ENCODE data around the gene MYO9A.

- no peak for TF ChIP-seq CTCF (IDR thresholded peaks at IDR 0.05)
- no peak for TF ChIP-seq POLR2A (IDR thresholded peaks at IDR 0.05)
Measured at GRCh38 chr15:72128359-72128758, 10.4 kb upstream of the MYO9A start.

Measured in body of pancreas (tissue), 4 donors.